ENCODE measurements around the gene TMEM125.
A peak's percentile ranks its signal among the peaks of the same experiment; 100 is the strongest.

TMEM125 gene

DNA sequence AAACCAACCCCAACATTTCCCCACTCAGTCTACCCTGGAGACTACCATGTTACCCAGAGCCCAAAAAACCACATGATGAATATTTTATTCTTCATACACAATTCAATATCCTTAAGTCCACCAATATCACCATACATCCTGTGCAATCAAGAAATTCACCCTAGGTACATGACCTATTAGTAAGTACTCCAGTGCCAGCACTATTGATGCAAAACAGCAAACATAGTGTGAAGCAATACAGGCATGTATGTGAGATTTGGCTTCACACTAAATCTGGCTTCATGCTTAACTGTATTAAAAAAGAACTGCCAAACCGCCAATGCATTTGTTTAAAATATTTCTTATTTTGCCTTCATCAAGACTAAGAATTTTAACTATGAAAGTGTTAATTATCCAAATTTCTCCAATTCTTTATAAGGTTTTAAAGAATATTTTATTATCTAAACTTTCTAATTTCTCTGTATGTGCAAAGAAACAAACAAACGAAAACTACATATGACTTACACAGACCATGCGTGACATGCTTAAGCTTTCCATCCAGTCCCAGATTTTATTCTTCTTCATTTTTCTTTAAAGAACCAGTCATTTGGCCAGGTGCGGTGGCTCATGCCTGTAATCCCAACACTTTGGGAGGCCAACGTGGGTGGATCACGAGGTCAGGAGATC lies 22.4 kb upstream of the TMEM125 start:
- DNase-seq (ENCODE audit: low spot score), result no peak

- no peak for DNase-seq (ENCODE audit: low spot score)
These were observed 19.4 kb upstream of the TMEM125 start for GRCh38 chr1:43250351-43250761.

- no peak for DNase-seq (ENCODE audit: low spot score)
These were observed 18.8 kb upstream of the TMEM125 start for GRCh38 chr1:43251024-43251423.

- DNase-seq (ENCODE audit: low spot score), result no peak
These were observed 17.6 kb upstream of the TMEM125 start for GRCh38 chr1:43252225-43252624.

- no peak for DNase-seq (ENCODE audit: low spot score)
These were observed 16.6 kb upstream of the TMEM125 start for GRCh38 chr1:43253173-43253572.

DNA sequence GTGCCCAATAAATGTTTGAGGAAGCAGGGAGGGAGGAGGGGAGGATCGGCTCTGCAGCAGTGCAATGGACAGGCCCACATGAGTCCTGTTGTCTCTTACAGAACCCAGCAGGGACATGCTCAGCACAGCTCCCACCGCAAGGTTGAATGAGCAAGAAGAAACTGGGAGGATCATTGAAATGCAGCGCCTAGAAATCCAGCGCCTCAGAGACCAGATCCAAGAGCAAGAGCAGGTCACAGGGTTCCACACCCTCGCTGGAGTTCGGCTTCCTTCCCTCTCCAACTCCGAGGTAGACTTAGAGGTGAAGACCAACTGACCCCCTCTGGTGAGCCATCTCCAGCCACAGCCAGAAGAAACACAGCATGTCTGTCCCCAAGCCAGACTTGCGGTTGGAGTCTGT lies 15.9 kb upstream of the TMEM125 start:
- no peak for DNase-seq (ENCODE audit: low spot score)

- DNase-seq (ENCODE audit: low spot score), result no peak
These were observed 14.2 kb upstream of the TMEM125 start for GRCh38 chr1:43255438-43256210.

GRCh38 chr1:43256675-43257570 lies 12.9 kb upstream of the TMEM125 start:
- DNase-seq (ENCODE audit: low spot score), result no peak

GRCh38 chr1:43258370-43258769 lies 11.4 kb upstream of the TMEM125 start:
- no peak for DNase-seq (ENCODE audit: low spot score)

GRCh38 chr1:43265431-43265830 lies 4.4 kb upstream of the TMEM125 start:
- DNase-seq (ENCODE audit: low spot score), result no peak

DNA sequence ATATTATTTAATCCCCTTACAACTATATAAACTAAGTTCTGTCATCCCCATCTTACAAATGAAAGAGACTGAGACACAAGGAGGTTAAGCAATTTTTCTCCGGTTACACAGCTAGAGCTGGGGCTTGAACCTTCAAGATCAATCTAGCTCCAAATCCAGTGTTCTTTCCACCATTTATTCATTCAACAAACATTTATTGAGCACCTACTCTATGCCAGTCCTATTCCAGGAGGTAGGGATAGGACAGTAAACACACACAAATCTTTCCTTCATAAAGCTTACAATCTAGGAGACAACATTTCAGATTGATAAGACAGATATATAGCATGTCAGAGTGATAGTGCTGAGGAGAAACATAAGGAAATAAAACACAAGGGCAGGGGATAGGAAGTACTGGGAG lies 2.9 kb upstream of the TMEM125 start:
- no peak for DNase-seq (ENCODE audit: low spot score)

- no peak for DNase-seq (ENCODE audit: low spot score)
These were observed 2.4 kb upstream of the TMEM125 start for GRCh38 chr1:43267291-43267805.

DNA sequence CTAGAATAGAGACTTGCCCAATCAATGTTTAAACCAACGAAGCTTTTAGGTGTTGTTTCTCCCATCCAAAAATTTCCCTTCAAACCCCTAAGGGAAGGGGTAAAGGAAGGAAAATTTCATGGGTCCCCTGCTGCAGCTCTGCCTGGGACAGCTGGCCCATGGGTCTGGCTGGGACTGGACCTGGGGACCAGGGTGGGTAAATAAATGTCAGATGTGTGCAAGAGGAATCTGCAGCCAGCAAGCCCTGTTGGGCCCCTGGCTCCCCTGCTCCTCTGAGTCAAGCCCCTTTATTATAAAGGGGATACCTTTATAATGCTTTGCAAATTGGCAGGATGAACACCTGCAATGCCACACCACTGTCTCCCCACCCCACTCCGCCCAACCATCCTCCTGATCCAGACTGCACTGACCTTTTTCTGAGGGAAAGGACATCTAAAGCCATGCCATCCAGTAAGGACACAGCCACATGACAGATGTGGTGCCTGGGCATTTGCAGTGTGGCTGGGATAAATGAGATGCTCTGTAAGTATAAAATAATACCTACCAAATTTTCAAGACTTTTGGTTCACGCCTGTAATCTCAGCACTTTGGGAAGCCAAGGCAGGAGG lies 1.9 kb upstream of the TMEM125 start:
- no peak for DNase-seq (ENCODE audit: low spot score)

DNA sequence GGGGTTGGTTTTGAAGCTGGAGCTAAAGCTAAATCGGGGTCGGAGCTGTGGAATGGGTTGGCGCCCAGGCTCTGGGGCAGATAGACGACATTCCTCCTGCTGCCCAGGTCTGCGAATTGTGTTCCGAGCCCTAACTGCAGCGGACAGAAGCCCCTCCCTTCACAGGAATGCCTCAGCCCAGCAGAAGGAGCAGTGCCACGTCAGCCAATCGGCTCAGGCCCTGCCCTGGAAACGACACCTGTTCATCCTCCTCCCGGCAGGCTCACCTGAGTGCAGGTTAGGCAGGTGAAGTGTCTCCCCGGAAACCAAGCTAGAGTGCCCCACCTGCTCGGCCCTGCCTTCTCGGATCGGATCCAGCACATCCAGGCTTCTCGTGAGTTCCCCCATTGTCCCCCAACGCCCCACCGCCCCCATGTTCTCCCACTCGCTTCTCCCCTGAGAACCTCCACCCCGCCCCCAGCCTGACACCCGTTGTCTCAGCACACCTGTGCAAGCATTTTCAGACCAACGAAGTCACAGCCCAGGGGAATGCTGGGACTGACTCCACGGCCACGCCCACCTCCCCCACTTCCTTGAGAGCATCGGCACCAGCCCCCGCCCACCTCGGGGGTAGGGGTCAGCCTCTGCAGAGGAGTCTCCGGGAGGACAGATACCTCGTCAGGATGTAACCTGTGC lies 775 bp downstream of the TMEM125 start:
- DNase-seq (ENCODE audit: low spot score), result peak; percentile 85

- no peak for DNase-seq (ENCODE audit: low spot score)
These were observed 1.7 kb downstream of the TMEM125 start for GRCh38 chr1:43271186-43272118.

DNA sequence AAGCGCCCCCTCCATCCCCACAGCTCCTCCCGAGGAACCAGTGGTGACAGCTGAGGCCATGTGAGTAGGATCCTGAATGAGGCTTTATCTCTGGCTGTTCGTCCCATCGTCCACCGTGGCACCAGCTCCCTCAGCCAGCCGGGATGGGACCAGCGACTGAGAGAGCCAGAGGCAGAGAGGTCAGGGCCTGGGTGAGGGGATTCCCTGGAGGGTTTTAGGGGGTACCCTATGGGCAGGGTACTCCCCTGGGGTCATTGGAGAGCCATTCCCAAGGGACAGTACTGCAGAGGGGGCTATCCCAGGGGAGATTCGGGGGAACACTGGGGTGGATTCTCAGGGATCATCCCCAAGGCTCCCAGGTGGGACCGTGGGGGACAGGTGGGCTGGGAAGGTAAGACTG lies 2.4 kb downstream of the TMEM125 start:
- DNase-seq (ENCODE audit: low spot score), result no peak

DNA sequence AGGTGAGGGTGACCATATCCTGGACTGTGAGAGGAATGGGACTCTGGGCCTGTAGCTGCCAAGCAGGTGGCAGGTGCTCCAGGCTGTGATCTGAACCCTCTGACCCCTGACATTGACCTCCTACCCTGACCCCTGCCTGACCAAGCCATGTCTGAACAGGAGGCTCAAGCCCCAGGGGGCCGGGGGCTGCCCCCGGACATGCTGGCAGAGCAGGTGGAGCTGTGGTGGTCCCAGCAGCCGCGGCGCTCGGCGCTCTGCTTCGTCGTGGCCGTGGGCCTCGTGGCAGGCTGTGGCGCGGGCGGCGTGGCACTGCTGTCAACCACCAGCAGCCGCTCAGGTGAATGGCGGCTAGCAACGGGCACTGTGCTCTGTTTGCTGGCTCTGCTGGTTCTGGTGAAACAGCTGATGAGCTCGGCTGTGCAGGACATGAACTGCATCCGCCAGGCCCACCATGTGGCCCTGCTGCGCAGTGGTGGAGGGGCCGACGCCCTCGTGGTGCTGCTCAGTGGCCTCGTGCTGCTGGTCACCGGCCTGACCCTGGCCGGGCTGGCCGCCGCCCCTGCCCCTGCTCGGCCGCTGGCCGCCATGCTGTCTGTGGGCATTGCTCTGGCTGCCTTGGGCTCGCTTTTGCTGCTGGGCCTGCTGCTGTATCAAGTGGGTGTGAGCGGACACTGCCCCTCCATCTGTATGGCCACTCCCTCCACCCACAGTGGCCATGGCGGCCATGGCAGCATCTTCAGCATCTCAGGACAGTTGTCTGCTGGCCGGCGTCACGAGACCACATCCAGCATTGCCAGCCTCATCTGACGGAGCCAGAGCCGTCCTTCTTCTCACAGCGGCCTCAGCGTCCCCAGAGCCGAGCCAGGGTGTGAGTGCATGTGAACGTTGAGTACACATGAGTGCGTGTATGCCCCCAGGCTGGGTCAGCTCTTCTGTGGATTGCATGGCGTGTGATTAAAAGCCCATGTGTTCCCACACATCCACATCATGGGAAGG lies 3.1 kb downstream of the TMEM125 start:
- no peak for DNase-seq (ENCODE audit: low spot score)

GRCh38 chr1:43273708-43274107 lies 3.9 kb downstream of the TMEM125 start:
- DNase-seq (ENCODE audit: low spot score), result no peak

All from SW480 (cell line).